GM13976 (cell line): ENCODE data around the gene UNC5B.

Experiments used
- DNase-seq: peaks from one replicate; pipeline ENCODE4 v3.0.0; 2012; ENCODE audit warnings: low spot score
- CTCF ChIP-seq: IDR thresholded peaks from 2 replicates; pipeline ENCODE4 v1.5.1; 2012; ENCODE audit warnings: borderline replicate concordance, mild to moderate bottlenecking; ENCODE audit not compliant: insufficient read depth; ENCODE audit errors: extremely low read depth, missing control alignments, control extremely low read depth
- in situ Hi-C: fragments of 300-500 bp; cut with MboI; formaldehyde crosslinking; loops from one replicate; pipeline ENCODE4 v1.12.0; 2022; ENCODE audit warnings: low sequenced_read_pairs, mixed read lengths, inconsistent platforms; ENCODE audit not compliant: unreplicated experiment

Gene UNC5B

GRCh38 chr10:71331736-71332135 lies 119.4 kb downstream of the UNC5B start:
- DNase-seq: no peak
- no peak for TF ChIP-seq CTCF
- in situ Hi-C loops: no loop called here

GRCh38 chr10:71332466-71332865 lies 120.1 kb downstream of the UNC5B start:
- in situ Hi-C loops: no loop called here
- TF ChIP-seq CTCF: no peak
- DNase-seq: no peak

- TF ChIP-seq CTCF: no peak
- in situ Hi-C loops: no loop called here
- no peak for DNase-seq
Observed at GRCh38 chr10:71333129-71333887, 120.9 kb downstream of the UNC5B start.

- TF ChIP-seq CTCF: no peak
- in situ Hi-C loops: no loop called here
- DNase-seq: no peak
Observed at GRCh38 chr10:71334221-71334791, 121.9 kb downstream of the UNC5B start.

- no peak for TF ChIP-seq CTCF
- in situ Hi-C loops: no loop called here
- DNase-seq: no peak
Observed at GRCh38 chr10:71335173-71335708, 122.9 kb downstream of the UNC5B start.

GRCh38 chr10:71336632-71337031 lies 124.3 kb downstream of the UNC5B start:
- in situ Hi-C loops: no loop called here
- DNase-seq: no peak
- TF ChIP-seq CTCF: no peak
